ENCODE data around the gene DEPDC7.

DNA sequence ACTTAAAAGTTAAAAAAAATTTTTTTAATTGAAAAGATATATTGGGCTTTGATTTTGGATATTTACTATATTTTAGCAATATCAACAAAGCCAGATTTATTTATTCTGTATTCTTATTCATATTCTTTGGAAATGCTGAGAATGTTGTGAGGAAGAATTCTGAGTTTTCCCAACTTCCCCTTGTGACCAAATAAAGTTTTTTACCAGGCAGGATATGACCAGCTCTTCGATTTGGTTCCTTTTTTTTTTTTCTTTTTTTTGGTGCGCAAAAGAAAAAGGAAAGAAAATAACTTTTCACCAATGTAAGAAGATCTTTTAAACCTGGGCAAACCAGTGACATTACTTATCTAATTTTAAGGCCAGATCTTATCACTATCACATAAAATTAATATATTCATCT, 36.6 kb downstream of the DEPDC7 start:
- TF ChIP-seq HMG20B (CRISPR knock-in tag; IDR thresholded peaks at IDR 0.05) (no peak), COPS2 (conservative IDR thresholded peaks at IDR 0.05) (no peak), CEBPB (tag; IDR thresholded peaks at IDR 0.05) (no peak), PTTG1 (tag; IDR thresholded peaks at IDR 0.05; ENCODE audit: low read depth) (no peak), XRCC5 (IDR thresholded peaks at IDR 0.05; ENCODE audit: low read depth, low read length) (no peak), SREBF2 (CRISPR knock-in tag; IDR thresholded peaks at IDR 0.05) (no peak), MXI1 (IDR thresholded peaks at IDR 0.05; ENCODE audit: low read depth, low read length) (no peak), KDM5B (IDR thresholded peaks at IDR 0.05; ENCODE audit: insufficient replicate concordance, low read depth, low read length) (no peak), ZNF23 (CRISPR knock-in tag; IDR thresholded peaks at IDR 0.05) (no peak), FOXK2 (conservative IDR thresholded peaks at IDR 0.05 in 1 of 2, IDR thresholded peaks at IDR 0.05 in 1 of 2; ENCODE audit: low read depth in 2 of 2) (no peak)
- TF ChIP-seq, protein P1, sequence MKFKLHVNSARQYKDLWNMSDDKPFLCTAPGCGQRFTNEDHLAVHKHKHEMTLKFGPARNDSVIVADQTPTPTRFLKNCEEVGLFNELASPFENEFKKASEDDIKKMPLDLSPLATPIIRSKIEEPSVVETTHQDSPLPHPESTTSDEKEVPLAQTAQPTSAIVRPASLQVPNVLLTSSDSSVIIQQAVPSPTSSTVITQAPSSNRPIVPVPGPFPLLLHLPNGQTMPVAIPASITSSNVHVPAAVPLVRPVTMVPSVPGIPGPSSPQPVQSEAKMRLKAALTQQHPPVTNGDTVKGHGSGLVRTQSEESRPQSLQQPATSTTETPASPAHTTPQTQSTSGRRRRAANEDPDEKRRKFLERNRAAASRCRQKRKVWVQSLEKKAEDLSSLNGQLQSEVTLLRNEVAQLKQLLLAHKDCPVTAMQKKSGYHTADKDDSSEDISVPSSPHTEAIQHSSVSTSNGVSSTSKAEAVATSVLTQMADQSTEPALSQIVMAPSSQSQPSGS (CRISPR knock-in tag; IDR thresholded peaks at IDR 0.05) = no peak
- TF ChIP-seq, protein P2, sequence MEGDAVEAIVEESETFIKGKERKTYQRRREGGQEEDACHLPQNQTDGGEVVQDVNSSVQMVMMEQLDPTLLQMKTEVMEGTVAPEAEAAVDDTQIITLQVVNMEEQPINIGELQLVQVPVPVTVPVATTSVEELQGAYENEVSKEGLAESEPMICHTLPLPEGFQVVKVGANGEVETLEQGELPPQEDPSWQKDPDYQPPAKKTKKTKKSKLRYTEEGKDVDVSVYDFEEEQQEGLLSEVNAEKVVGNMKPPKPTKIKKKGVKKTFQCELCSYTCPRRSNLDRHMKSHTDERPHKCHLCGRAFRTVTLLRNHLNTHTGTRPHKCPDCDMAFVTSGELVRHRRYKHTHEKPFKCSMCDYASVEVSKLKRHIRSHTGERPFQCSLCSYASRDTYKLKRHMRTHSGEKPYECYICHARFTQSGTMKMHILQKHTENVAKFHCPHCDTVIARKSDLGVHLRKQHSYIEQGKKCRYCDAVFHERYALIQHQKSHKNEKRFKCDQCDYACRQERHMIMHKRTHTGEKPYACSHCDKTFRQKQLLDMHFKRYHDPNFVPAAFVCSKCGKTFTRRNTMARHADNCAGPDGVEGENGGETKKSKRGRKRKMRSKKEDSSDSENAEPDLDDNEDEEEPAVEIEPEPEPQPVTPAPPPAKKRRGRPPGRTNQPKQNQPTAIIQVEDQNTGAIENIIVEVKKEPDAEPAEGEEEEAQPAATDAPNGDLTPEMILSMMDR (IDR thresholded peaks at IDR 0.05 in 2 of 3, conservative IDR thresholded peaks at IDR 0.05 in 1 of 3; ENCODE audit: insufficient read depth in 2 of 3, low read depth in 1 of 3, low read length in 3 of 3) = no peak
